Myocyte (in vitro differentiated cells): ENCODE measurements around the gene BCL7C. TPM values are rescaled to one million over a fixed set of nuclear protein-coding genes. Genes with fewer than 3 reads are reported as not detected.
"Not testable (repeated sequence)": the region's sequence is repeated elsewhere in the genome, so short reads cannot be mapped to it uniquely, and the experiment has no call there.

Experiments
- DNase-seq: peaks from one replicate; pipeline ENCODE4 v3.0.0-alpha.2; 2012; ENCODE audit warnings: low read depth
- total RNA-seq: library from RNA; depleted of rRNA; stranded (reverse); fragments of >200 nt; gene quantifications from 2 replicates; pipeline ENCODE4 v1.2.3, GENCODE V29; 2014

BCL7C gene
- total RNA-seq, 1 donor from 2014 or later = 25.4 TPM

- peak; percentile 88 for DNase-seq
These were observed 2.5 kb upstream of the BCL7C start, which contains the start of gene CTF1 for GRCh38 chr16:30896261-30896888. TSS of gene CTF1 (plus strand) at chr16:30896614. CDS start at chr16:30896644, 30 bp downstream.

DNA sequence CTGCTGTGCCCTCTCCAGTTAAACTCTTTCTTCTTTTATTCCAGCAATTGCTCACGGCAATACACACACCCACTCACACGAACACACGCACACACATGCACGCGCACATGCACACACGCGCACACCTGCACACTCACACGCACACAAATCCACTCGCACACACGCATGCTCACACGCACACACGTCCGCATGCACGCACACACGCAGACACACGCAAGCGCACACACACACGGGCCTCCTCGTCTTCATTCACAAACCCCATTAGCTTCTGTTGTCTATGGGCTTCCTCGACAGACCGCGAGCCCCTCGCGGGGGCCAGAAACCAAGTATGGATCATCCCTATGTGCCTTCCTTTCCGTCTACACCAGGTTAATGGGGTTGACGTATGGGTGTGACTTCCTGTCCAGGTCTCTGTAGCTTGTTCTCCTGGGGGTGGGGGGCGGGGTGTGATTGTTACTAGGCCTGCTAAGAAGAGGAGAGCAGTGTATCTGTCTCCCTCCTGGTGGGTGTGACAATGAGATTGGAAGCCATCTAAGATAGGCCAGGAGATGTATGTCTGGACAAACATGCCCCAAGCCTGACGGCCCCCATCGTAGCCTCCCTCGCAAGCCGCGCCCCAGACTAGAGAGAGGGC is 1.9 kb upstream of the BCL7C start:
- no peak for DNase-seq

- no peak for DNase-seq
These were observed 877 bp upstream of the BCL7C start for GRCh38 chr16:30894540-30895368.

GRCh38 chr16:30893417-30893743 is 497 bp downstream of the BCL7C start:
- no peak for DNase-seq

GRCh38 chr16:30892670-30893416 is 1.0 kb downstream of the BCL7C start:
- no peak for DNase-seq

GRCh38 chr16:30891043-30891823 is 2.6 kb downstream of the BCL7C start:
- not testable (repeated sequence) for DNase-seq

- no peak for DNase-seq
These were observed 4.2 kb downstream of the BCL7C start for GRCh38 chr16:30889721-30890120.

GRCh38 chr16:30888856-30889499 is 4.9 kb downstream of the BCL7C start:
- no peak for DNase-seq

GRCh38 chr16:30887927-30888326 is 6.0 kb downstream of the BCL7C start:
- no peak for DNase-seq

DNA sequence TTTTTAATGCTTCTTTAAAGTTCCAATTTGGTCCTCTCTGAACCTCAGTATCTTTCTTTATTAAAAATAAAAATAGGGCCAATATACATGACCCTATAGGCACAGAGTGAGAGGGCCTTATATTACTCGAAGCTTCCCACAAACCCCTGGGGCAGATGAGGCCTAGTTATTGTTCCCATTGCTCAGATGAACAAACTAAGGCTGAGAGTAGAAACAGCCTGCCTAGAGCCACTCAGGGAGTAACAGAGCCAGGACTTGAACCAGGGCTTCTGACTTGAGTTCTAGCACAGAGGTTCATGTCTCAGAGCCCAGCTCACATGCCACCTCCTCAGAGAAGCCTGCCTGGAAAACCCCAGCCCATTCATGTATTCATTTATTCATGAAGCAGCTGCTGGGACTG is 7.7 kb downstream of the BCL7C start:
- DNase-seq = no peak

GRCh38 chr16:30885196-30885595 is 8.7 kb downstream of the BCL7C start:
- DNase-seq = no peak

- DNase-seq = no peak
These were observed 9.1 kb downstream of the BCL7C start for GRCh38 chr16:30884760-30885159.

GRCh38 chr16:30882429-30883310 is 11.2 kb downstream of the BCL7C start:
- no peak for DNase-seq

DNA sequence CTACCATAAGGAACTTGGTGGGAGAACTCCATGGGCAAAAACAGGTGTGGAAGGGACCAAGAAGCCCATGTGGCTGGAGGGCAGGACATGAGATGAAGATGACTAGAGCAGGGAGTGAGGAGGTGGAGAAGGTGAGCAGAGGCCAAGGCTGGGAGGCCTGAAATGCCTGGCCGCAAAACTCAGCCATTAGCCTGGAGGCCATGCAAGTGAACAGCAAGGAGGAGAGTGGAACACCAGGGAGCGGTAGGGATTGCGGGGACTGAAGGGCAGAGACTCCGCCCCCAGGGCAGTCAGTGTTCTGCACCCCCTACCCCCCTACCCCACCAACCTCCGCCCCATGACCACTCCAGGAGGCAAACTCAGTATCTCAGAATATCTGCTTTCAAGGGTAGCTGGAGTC is 17.0 kb downstream of the BCL7C start:
- peak; percentile 30 for DNase-seq

DNA sequence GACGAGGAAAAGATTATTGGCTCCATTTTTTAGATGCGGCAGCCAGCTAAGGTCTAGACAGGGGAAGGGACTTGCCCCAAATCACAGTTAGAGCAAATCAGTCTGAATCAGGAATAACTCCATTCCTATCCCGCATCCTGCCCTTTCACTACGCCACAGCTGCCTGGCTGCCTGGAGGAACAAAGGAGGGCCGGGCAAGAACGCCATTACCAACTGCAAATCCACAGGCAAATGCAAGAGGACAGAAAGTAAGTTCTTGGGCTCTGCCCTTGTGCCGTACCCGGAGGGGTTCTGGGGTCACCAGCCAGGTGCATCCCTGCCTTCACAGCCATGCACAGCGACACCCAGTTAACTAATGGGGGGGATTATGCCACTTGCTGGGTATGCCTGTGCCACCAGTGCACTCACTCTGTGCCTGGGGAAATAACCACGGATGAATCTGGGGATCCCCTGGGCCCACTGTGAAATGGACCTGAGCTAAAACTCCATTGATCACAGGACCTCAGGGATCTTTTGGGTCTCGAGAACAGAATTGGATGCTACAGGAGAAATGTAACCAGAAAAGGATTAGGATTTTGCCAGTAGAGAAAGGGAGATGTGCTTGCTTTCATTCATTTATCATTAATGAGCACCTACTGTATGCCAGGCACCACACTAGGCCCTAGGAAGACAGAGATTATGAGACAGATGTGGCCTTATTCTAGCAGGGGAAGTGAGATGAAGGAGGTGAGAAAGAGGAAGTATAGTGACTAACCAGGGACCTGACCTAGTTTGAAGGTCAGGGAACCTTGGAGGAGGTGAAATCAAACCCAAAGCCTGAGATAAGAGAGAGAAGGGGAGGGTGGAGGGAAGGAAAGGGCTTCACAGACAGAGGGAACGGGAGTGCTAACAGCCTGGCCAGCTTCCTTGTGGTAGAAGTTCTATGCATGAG is 17.7 kb downstream of the BCL7C start:
- DNase-seq = peak; percentile 32

GRCh38 chr16:30874821-30875717 is 18.8 kb downstream of the BCL7C start:
- DNase-seq = peak; percentile 93

DNA sequence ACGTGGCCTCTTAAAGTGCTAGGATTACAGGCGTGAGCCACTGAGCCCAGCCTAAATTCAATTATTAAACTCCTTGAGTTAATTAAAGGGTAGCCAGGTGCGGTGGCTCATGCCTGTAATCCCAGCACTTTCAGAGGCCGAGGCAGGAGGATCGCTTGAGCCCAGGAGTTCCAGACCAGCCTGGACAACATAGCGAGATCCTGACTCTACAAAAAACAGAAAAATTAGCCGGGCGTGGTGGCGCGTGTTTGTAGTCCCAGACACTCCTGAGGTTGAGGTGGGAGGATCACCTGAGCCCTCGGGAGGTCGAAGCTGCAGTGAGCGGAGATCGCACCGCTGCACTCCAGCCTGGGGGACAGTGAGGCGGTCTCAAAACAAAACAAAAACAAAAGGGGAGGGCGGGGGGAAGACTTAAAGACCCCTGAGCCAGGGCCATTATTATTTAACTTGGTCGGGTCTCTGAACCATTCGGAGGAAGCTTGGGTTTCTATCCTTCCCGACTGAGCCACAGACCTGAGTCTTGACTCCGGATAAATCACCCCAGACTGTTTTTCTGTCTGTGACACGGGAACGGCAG is 19.5 kb downstream of the BCL7C start:
- no peak for DNase-seq
